Dedifferentiated amniotic fluid mesenchymal stem cell (primary cell): ENCODE measurements around the gene PTPRE.

ENCODE experiments used
- DNase-seq: peaks from one replicate; pipeline ENCODE4 v3.0.0-alpha.2; 2016; ENCODE audit errors: extremely low spot score

Gene PTPRE

GRCh38 chr10:128025437-128025836 is 118.5 kb downstream of the PTPRE start:
- DNase-seq, result no peak

DNA sequence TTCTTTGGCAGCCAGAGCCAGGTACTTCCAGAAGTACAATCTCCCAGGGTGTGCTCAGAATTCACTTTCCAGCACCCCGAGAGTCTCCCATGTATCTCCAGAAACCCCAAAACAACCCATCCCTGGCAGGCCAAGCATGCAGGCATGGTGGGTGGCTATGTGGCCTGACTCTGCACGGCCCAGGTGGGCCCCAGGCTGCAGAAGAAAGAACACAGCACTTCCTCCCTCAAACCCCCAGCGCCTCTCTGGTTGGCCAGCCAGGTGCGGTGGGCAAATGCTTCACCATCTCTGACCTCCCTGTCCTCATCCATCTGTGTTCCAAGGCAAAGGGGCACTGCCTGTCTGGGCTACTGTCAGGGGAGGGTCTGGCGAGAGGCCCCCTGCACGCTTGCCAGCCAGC is 119.0 kb downstream of the PTPRE start:
- DNase-seq, result no peak

GRCh38 chr10:128026615-128027300 is 119.9 kb downstream of the PTPRE start:
- no peak for DNase-seq

DNA sequence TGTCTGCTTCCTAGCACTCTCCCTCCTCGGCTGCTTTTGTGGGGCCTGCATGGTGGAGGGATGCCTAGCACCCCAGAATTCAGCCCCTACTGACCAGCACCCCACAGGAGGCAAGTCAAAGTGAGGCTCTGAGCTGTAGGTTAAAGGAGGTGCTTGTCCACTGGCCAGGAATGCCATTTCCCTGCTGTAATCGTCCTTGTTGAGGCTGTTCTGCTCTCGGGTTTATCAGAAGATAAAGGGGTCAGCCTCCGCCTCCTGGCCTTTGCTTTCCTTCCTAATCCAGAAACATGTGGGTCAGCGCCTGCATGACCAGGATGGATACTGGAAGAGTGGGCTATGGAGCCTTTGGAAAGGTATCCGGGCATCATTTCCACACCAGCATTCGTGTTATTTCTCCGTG is 120.4 kb downstream of the PTPRE start:
- DNase-seq, result no peak

DNA sequence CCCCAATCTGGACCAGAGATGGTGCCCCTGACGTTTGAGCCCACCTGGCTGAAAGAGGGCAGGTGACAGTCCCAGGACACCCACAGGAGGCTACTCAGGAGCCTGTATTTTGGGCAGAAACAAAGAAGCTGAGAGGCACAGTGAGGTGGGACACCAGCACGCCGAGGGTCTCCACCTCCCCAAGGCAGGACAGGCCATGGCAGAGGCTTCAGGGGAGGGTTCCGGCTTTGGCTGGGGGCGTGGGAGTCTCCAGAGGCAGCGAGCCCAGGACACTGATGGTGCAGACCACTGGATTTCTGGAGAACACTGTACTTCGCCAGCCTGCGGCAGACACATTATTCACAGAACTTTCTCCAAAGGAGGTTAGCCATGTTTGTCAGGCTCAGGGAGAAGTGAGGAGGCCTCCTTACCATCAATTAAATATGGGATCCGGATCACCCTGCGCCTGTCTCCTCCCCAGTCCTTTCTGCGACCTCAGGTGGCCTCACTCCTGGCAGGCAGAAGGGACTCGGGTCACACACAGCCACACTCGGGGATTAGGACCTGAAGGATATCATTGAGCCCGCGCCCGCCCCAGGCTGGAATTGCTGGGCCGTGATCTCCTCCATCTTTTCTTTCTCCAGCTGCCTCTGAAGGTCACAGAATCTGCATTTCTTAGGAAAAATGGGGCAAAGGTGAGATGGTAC is 121.1 kb downstream of the PTPRE start:
- DNase-seq, result no peak

DNA sequence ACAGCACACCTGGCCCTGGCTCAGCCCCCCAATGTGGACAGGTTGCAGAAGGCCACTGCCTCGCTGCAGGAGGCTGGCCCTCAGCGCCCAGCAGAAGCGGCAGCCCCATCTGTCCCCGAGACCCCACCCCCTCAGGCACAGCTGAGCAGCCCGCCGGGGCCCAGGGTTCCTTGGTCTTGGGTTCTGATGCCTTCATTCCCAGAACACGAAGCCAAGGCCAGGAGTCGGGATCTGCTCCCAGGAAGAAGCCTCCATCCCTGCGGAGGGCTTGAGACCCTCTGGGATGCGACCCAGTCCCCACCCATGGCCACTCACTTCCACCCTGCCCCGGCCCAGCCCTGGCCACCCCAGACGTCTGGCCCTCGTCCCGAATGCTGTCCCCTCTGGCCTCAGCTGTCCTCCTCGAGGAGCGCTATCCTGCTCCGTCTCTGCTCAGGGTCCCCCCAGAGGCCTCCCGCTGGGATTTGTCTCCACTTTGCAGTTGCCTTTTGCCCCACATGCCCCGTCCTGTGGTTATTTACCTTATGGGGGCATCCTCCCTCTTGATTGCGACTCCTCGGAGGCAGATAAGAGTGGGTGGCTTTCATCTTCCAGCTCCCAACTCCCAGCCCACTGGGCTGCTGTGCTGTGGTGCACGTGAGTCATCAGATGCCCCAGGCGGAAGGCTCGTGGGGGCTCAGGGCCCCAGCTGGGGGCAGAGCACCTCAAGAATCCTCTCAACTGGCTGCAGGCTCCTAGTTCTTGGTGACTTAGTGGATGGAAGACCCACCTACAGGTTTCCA is 121.8 kb downstream of the PTPRE start:
- no peak for DNase-seq

DNA sequence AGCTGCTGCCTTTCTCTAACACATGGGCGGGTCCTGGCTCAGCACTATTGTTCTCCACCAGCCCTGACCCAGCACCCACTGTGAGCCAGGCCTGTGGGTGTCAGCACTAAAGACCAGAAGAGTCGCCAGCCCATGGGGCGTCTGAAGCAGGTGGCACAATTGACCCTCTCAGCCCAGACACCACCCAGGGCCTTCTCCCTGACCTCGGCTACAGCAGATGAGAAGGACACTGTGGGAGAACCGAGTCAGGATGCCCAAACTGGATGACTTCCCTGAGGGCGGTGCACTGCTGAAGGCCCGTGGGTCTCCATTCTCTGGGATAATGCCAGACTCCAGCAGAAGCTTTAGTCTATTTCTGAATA is 122.4 kb downstream of the PTPRE start:
- DNase-seq, result no peak

- DNase-seq, result no peak
Measured at GRCh38 chr10:128029731-128030369, 122.9 kb downstream of the PTPRE start.

DNA sequence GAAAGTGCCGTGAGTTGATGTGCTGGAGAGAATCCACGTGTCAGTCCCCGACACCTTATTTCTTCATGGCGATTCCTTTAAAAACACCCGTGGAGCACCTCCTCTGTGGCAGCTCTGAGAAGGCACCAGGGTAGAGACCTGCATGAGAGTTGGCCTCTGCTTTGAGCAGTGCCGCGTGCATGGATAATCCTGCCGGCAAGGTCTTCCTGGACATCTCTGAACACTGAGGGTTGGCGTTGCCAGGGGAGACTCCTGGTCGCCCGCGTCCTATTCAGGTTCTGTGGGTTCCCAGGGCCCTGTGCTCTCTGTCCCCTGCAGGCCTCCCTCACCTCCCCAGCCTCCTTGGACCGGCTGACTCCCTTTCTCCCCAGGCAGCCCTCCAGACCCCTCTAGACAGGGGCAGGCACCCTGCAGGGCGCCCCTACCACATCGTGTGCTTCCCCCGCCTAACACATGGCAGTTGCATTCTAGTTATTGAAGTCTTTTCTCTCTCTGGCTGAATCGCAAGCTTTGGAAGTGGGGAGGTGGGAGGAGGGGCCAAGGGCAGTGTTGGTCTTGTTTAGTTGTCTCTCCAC is 123.7 kb downstream of the PTPRE start:
- no peak for DNase-seq

DNA sequence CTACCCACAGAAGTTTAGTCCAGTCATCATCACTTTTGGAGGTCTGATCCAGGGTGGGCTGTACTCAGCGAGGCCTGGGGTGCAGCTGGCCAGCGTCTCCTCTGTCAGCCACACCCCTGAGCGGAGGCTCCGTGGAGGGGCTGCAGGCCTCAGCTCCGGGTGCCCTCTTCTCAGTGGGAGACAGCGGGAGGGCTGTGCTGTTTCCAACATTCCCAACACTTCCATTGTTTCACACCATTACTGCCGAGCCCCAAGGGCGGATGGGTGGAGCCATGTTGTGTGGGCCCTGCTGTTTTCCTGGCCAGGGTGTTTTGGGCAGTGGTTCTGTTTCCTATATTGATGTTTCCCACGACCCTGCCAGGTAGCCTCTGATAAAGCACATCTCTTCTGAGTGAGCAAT is 124.3 kb downstream of the PTPRE start:
- no peak for DNase-seq

DNA sequence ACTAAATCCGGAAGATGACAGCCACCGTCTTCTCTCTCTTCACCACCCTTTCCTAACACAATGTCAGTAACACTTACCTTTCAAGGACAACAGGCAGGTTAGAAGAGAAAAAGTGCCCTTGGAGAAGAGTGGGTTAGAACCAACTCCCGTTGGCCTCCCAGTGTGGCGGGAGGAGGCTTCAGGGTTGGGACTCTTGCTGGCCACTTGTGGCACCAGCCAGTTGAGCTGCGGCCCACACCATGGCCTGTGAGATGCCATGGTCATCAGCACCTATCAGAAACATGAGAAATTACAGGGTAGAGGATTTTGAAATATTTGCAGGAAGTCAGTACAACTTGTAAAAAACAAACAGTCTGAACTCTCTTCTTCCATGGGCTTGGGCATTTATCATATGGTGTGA is 125.6 kb downstream of the PTPRE start:
- no peak for DNase-seq

DNA sequence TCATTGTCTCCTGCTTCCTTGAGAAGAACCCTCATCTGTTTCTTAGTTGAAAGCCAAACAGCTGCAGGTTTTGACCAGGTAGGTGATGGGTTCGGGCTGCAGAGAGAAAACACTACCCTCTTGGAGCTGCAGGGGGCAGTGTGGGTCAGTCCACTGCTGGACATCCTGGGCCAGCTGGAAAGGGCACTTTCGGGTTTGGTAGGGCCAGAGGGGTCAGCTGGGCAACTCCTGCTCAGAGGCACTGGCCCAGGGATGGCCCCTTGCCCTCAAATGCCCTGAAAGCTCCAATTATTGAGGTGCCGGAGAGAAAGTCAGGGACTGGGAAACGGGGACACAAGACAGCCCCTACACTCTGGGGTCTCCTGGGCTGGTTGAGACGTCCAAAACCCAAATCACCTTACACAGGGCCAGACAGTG is 128.7 kb downstream of the PTPRE start:
- DNase-seq, result no peak

DNA sequence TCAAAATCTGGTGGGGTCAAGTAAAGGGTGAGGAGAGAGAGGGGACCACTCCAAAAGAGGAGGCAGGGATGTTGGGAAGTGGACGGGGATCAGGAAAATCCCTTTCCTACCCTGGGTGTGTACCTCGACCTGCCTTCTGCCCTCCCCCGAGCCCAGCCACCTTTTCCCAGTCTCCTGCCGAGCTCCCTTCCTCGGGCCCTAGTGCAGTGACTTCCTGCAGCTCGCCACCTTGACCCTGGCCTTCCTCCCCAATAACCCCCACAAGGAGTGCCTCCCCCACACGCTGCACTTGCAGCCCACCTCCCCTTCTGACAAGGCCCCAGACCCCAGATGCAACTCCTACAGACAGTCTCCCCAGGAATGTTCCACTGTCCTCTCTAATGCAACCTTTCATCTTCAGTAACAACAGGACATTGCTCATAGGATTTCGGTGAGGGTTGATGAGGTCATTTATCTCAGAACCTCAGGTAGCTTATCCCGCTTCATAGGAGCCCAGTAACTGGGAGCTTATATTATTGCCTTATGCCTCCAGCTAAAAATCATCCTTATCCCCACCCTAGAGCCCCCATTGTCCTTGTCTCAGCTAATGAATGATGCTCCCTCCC is 129.2 kb downstream of the PTPRE start:
- no peak for DNase-seq

- no peak for DNase-seq
Measured at GRCh38 chr10:128036746-128037543, 130.0 kb downstream of the PTPRE start.

- DNase-seq, result no peak
Measured at GRCh38 chr10:128040096-128040495, 133.2 kb downstream of the PTPRE start.

- DNase-seq, result no peak
Measured at GRCh38 chr10:128040681-128041080, 133.8 kb downstream of the PTPRE start.

DNA sequence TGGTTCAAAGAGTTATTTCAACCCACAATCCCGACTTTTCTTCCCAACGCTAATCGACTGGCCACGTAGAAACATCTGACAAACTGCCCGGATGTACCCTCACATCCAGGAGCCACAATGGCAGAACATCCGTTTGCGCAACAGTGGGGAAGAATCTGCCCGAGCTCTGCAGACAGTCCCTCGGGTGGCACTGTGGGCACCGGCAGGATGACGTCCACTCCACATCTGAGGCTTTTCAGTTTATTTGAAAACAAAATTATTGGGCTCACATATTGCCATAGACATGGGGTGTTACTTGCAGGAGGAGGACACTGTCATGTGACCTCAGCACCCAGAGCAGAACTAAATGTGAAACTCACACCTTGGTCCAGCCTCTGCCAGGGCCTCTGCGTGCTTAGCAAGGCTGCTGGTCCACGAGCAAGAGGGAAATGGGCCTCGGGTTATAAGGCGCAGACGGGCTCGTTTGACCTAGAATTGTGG is 135.3 kb downstream of the PTPRE start:
- no peak for DNase-seq

- DNase-seq, result no peak
Measured at GRCh38 chr10:128043259-128044045, 136.5 kb downstream of the PTPRE start.

GRCh38 chr10:128044186-128044585 is 137.3 kb downstream of the PTPRE start:
- no peak for DNase-seq
